OCI-LY1 (cell line): ENCODE measurements around the gene RERE.

Experiments
- H2AFZ ChIP-seq: fragments of 200-600 bp; sonication (generic), shearing (Covaris generic); 2 replicates; pipeline ENCODE4 v1.6.0; 2014; ENCODE audit warnings: antibody characterized with exemption, mild to moderate bottlenecking, low read length
- H3F3A ChIP-seq: fragments of 200-600 bp; sonication (generic), shearing (Covaris generic); 2 replicates; pipeline ENCODE4 v1.6.0; 2014; ENCODE audit warnings: mild to moderate bottlenecking, antibody characterized with exemption, low read length, moderate library complexity; ENCODE audit not compliant: insufficient read depth
- H3K27ac ChIP-seq: fragments of 200-600 bp; sonication (generic); 2 replicates; pipeline ENCODE4 v1.5.1; 2014; ENCODE audit warnings: low read length, mixed run types, mild to moderate bottlenecking, low read depth; ENCODE audit not compliant: poor library complexity, severe bottlenecking
- H3K27me3 ChIP-seq: fragments of 200-600 bp; sonication (generic); 2 replicates; pipeline ENCODE4 v1.6.0; 2014; ENCODE audit warnings: antibody characterized with exemption, mild to moderate bottlenecking, low read length, moderate library complexity; ENCODE audit not compliant: insufficient read depth
- H3K36me3 ChIP-seq: fragments of 200-600 bp; sonication (generic); 2 replicates; pipeline ENCODE4 v1.6.1; 2014; ENCODE audit warnings: mild to moderate bottlenecking, antibody characterized with exemption, low read length, moderate library complexity, mixed read lengths; ENCODE audit not compliant: insufficient read depth
- H3K4me1 ChIP-seq: fragments of 200-600 bp; sonication (generic); 2 replicates; pipeline ENCODE4 v1.5.1; 2014; ENCODE audit warnings: mild to moderate bottlenecking, low read length, moderate library complexity; ENCODE audit not compliant: insufficient read depth, severe bottlenecking
- H3K4me2 ChIP-seq: fragments of 200-600 bp; sonication (generic), shearing (Covaris generic); 2 replicates; pipeline ENCODE4 v1.6.1; 2014; ENCODE audit warnings: low read length
- H3K4me3 ChIP-seq: fragments of 200-600 bp; sonication (generic); 2 replicates; pipeline ENCODE4 v1.5.1; 2014; ENCODE audit warnings: low read length, low read depth, mild to moderate bottlenecking, mixed read lengths; ENCODE audit not compliant: poor library complexity, severe bottlenecking
- H3K79me2 ChIP-seq: fragments of 200-600 bp; shearing (Covaris generic); 2 replicates; pipeline ENCODE4 v1.6.1; 2016; ENCODE audit warnings: mixed run types, low read length, mixed read lengths; ENCODE audit not compliant: insufficient read depth
- H3K9ac ChIP-seq: fragments of 200-600 bp; sonication (generic), shearing (Covaris generic); 2 replicates; pipeline ENCODE4 v1.6.1; 2014; ENCODE audit warnings: mild to moderate bottlenecking, low read length, mixed read lengths
- H3K9me2 ChIP-seq: fragments of 200-600 bp; sonication (generic), shearing (Covaris generic); 2 replicates; pipeline ENCODE4 v1.6.1; 2014; ENCODE audit warnings: low read depth, mild to moderate bottlenecking, low read length, mixed read lengths
- H3K9me3 ChIP-seq: fragments of 200-600 bp; shearing (Covaris generic); 2 replicates; pipeline ENCODE4 v1.6.1; 2014; ENCODE audit warnings: low read length, mixed read lengths
- H4K20me1 ChIP-seq: fragments of 200-600 bp; sonication (generic), shearing (Covaris generic); 2 replicates; pipeline ENCODE4 v1.6.0; 2016; ENCODE audit warnings: mild to moderate bottlenecking, low read length; ENCODE audit not compliant: insufficient read depth
- CTCF ChIP-seq: fragments of 200-600 bp; sonication (generic), shearing (Covaris generic); IDR thresholded peaks from 2 replicates; pipeline ENCODE4 v1.5.1; 2017; ENCODE audit warnings: mild to moderate bottlenecking, antibody characterized with exemption, low read length, moderate library complexity, mixed read lengths
- EZH2 ChIP-seq: fragments of 200-600 bp; sonication (generic), shearing (Covaris generic); IDR thresholded peaks from 2 replicates; pipeline ENCODE4 v1.8.0; 2017; ENCODE audit warnings: borderline replicate concordance, mixed run types, mild to moderate bottlenecking, antibody characterized with exemption, low read length, moderate library complexity, mixed read lengths

Gene RERE

GRCh38 chr1:8334106-8334851 lies 483.2 kb downstream of the RERE start:
- Histone ChIP-seq H3K27ac (no peak overlapping the region), H3K79me2 (no peaks in the 10 kb centered on the region), H3K9ac (no peak overlapping the region), H2AFZ (no peak overlapping the region), H3K36me3 (no peaks in the 10 kb centered on the region; the same call in 1 of the 2 replicates), H3K9me3 (no peaks in the 10 kb centered on the region), H4K20me1 (no peaks in the 10 kb centered on the region), H3K4me2 (no peak overlapping the region), H3K4me3 (no peak overlapping the region), H3K27me3 (peaks cover 7% of the 10 kb centered on the region), H3F3A (no peaks in the 10 kb centered on the region), H3K4me1 (no peaks in the 10 kb centered on the region), H3K9me2 (no peaks in the 10 kb centered on the region)
- no peak for TF ChIP-seq CTCF
- no peak for TF ChIP-seq EZH2

GRCh38 chr1:8333246-8333987 lies 484.0 kb downstream of the RERE start:
- H3K9ac ChIP-seq: no peak overlapping the region
- peaks cover 11% of the 10 kb centered on the region for H3K27me3 ChIP-seq
- TF ChIP-seq CTCF (no peak), EZH2 (no peak)
- no peak overlapping the region for H3K4me2 ChIP-seq
- H4K20me1 ChIP-seq: no peaks in the 10 kb centered on the region
- H3K27ac ChIP-seq: no peak overlapping the region
- no peaks in the 10 kb centered on the region for H3F3A ChIP-seq
- H3K9me2 ChIP-seq: no peaks in the 10 kb centered on the region
- no peaks in the 10 kb centered on the region for H3K9me3 ChIP-seq
- H3K79me2 ChIP-seq: no peaks in the 10 kb centered on the region
- no peak overlapping the region for H2AFZ ChIP-seq
- no peak overlapping the region for H3K4me3 ChIP-seq
- H3K36me3 ChIP-seq: no peaks in the 10 kb centered on the region; the same call in 1 of the 2 replicates
- no peaks in the 10 kb centered on the region for H3K4me1 ChIP-seq

- no peaks in the 10 kb centered on the region for H4K20me1 ChIP-seq
- H3K27ac ChIP-seq: no peak overlapping the region
- no peak overlapping the region for H3K4me3 ChIP-seq
- no peaks in the 10 kb centered on the region for H3F3A ChIP-seq
- no peaks in the 10 kb centered on the region for H3K9me3 ChIP-seq
- no peak overlapping the region for H3K4me2 ChIP-seq
- TF ChIP-seq EZH2 (no peak), CTCF (no peak)
- H3K36me3 ChIP-seq: no peaks in the 10 kb centered on the region; the same call in 1 of the 2 replicates
- H3K4me1 ChIP-seq: no peaks in the 10 kb centered on the region
- H3K9ac ChIP-seq: no peak overlapping the region
- no peaks in the 10 kb centered on the region for H3K9me2 ChIP-seq
- H3K79me2 ChIP-seq: no peaks in the 10 kb centered on the region
- H2AFZ ChIP-seq: no peak overlapping the region
- H3K27me3 ChIP-seq: peaks cover 11% of the 10 kb centered on the region
Measured at GRCh38 chr1:8332806-8333205, 484.6 kb downstream of the RERE start.
